ENCODE measurements around the gene MSN. TPM values are rescaled to one million over a fixed set of nuclear protein-coding genes. Genes with fewer than 3 reads are reported as not detected.

Gene MSN
- total RNA-seq, 1 experiment from 2014 or later = 91.2 TPM

- TF ChIP-seq ZNF423 (CRISPR knock-in tag; IDR thresholded peaks at IDR 0.05) (no peak), ZNF512 (CRISPR knock-in tag; IDR thresholded peaks at IDR 0.05; ENCODE audit: borderline replicate concordance) (no peak)
- TF ChIP-seq, protein P1, sequence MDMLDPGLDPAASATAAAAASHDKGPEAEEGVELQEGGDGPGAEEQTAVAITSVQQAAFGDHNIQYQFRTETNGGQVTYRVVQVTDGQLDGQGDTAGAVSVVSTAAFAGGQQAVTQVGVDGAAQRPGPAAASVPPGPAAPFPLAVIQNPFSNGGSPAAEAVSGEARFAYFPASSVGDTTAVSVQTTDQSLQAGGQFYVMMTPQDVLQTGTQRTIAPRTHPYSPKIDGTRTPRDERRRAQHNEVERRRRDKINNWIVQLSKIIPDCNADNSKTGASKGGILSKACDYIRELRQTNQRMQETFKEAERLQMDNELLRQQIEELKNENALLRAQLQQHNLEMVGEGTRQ (CRISPR knock-in tag; IDR thresholded peaks at IDR 0.05) = no peak
Observed at GRCh38 chrX:65657659-65658058, 9.8 kb upstream of the MSN start (continued).

- Mint-ChIP-seq H3K27me3 (ENCODE audit: low read depth) (no peaks in the 10 kb centered on the region), H3K9me3 (peaks cover 5% of the 10 kb centered on the region; the same call in 1 of the 2 replicates), H3K4me1 (peaks cover 2% of the 10 kb centered on the region; the same call in 1 of the 2 replicates), H3K4me3 (no peak overlapping the region), H3K36me3 (no peaks in the 10 kb centered on the region), H3K27ac (no peak overlapping the region)
- ChIA-PET POLR2A (no interaction called here), CTCF (no interaction called here)
- TF ChIP-seq FOXP1 (CRISPR knock-in tag; IDR thresholded peaks at IDR 0.05; ENCODE audit: borderline replicate concordance) = no peak
- TF ChIP-seq ZNF671 (CRISPR knock-in tag; IDR thresholded peaks at IDR 0.05) = no peak
- TF ChIP-seq CBFB (CRISPR knock-in tag; IDR thresholded peaks at IDR 0.05; ENCODE audit: low read depth) = no peak
- no peak for TF ChIP-seq ELF4 (CRISPR knock-in tag; IDR thresholded peaks at IDR 0.05; ENCODE audit: low read depth)
- DNase-seq (ENCODE audit: low spot score) = no peak
- no peak for ATAC-seq
Observed at GRCh38 chrX:65658229-65658628, 9.2 kb upstream of the MSN start.

DNA sequence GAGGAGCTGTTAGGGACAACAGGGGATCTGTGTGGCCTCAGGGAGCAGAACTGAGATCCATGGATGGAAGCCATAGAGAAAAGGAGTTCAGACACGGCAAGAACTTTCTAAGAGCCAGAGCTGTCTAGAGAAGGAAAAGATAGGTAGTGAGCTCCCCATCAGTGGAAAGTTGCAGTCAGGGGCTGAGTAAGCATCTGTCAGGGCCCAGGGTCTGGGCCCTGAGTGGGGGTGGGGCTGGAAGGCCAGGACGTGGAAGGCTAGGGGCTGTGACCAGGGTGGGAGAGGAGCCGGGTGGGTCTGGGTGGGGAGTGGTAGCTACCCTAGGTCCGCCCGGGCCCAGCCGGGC, 324 bp upstream of the MSN start:
- Mint-ChIP-seq H3K36me3 (no peaks in the 10 kb centered on the region), H3K4me1 (peaks cover 32% of the 10 kb centered on the region), H3K9me3 (peaks cover 1% of the 10 kb centered on the region; the same call in 1 of the 2 replicates), H3K27ac (no peak overlapping the region; the same call in 1 of the 2 replicates), H3K27me3 (ENCODE audit: low read depth) (peaks cover 4% of the 10 kb centered on the region; the same call in 1 of the 2 replicates), H3K4me3 (peak overlapping the region; percentile 57)
- ATAC-seq (no peak), DNase-seq (ENCODE audit: low spot score) (no peak)
- CTCF ChIA-PET = interaction anchor here (1.1 to 1.2 kb wide), 2 partner anchors 70 to 85 kb away, joined by 4 to 6 read pairs; no protein-coding TSS in a partner anchor
- TF ChIP-seq E2F1 (CRISPR knock-in tag; IDR thresholded peaks at IDR 0.05) (no peak), ZSCAN18 (CRISPR knock-in tag; IDR thresholded peaks at IDR 0.05) (no peak), SP1 (CRISPR knock-in tag; conservative IDR thresholded peaks at IDR 0.05) (0 out of 2 replicates have a peak, but pooled peaks have one; percentile 0), ZNF425 (CRISPR knock-in tag; conservative IDR thresholded peaks at IDR 0.05) (no peak), IRF1 (CRISPR knock-in tag; IDR thresholded peaks at IDR 0.05) (no peak), TEAD1 (CRISPR knock-in tag; IDR thresholded peaks at IDR 0.05) (no peak)
- TF ChIP-seq, protein P1 (CRISPR knock-in tag; IDR thresholded peaks at IDR 0.05) = no peak
- POLR2A ChIA-PET = interaction anchor here (0.6 kb wide), 1 partner anchor 47 kb away, joined by 5 read pairs; no protein-coding TSS in a partner anchor

Data from WTC11 (cell line).